Measurements from ENCODE around the gene NCAPH2.
A peak's percentile ranks its signal among the peaks of the same experiment; 100 is the strongest.

The NCAPH2 gene

DNA sequence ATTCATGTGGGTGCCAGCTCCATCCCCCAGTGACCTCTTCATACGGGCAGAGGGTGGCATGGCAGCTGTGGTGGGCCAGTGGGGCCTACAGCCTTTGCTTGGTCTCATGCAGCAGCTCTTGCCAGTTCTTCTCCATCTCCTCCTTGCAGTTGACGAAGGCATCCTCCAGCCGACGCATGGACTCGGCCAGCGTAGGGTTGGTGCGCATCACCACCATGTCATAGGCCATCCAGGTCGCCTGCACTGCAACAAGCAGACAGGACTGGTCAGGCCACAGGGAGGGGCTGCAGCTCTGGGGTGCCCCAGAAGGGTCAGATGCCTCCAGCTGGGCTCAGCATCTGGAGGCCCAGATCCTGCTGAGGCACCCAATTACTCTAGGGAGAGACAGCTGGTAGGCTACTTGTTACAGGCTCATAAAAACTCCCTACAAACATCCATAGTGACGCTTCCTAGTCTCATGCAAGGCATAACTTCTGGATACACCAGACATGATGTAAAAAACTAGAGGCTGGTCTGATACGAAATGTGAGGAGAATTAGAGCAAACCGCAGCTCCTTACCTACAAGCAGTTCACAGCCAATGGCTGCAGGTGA, 43.2 kb downstream of the NCAPH2 start:
- H3K9me3 Mint-ChIP-seq: no peaks in the 10 kb centered on the region
- no peaks in the 10 kb centered on the region for H3K27me3 Mint-ChIP-seq
- ATAC-seq: no peak
- no peak overlapping the region for H3K4me3 Mint-ChIP-seq
- no peaks in the 10 kb centered on the region for H3K36me3 Mint-ChIP-seq
- H3K27ac Mint-ChIP-seq: no peak overlapping the region
- peaks cover 27% of the 10 kb centered on the region for H3K4me1 Mint-ChIP-seq

DNA sequence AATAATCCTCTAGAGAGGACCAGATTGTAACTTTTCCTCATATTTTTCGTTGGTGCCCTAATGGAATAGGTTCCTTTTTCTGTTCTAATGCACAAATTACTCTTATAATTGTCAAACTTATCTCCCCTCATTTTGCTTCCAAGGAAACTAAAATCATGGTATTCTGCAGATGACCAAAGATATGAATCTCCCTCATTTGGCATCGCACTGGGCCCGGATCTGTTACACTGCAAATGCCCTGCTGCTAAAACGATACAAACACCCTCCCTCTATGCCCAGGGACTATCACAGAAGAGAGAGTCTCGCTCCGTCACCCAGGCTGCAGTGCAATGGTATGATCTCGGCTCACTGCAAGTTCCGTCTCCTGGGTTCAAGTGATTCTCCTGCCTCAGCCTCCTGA, 45.3 kb downstream of the NCAPH2 start:
- H3K4me1 Mint-ChIP-seq: peaks cover 18% of the 10 kb centered on the region
- no peaks in the 10 kb centered on the region for H3K9me3 Mint-ChIP-seq
- H3K27ac Mint-ChIP-seq: no peak overlapping the region
- H3K27me3 Mint-ChIP-seq: no peaks in the 10 kb centered on the region
- no peak overlapping the region for H3K4me3 Mint-ChIP-seq
- no peak for ATAC-seq
- H3K36me3 Mint-ChIP-seq: no peaks in the 10 kb centered on the region

DNA sequence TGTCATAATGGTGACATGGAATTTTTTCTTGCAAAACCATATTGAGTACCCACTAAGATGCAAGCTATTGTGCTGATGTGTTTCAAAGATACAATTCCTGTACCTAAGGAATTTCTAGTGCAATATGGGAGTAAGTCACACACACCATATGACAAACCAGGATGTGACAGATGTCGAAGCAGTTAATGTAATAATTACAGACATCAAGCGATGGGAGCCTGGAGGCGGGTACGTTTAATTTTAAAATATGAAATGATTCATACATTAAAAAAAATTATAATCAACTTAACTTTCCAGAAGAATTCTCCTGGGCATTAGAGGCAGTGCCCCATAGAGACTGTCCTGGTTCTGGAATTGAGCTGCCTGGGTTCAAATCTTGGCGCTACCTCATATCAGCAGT, 48.7 kb downstream of the NCAPH2 start:
- H3K4me1 Mint-ChIP-seq: peaks cover 3% of the 10 kb centered on the region
- no peaks in the 10 kb centered on the region for H3K9me3 Mint-ChIP-seq
- no peak overlapping the region for H3K27ac Mint-ChIP-seq
- no peak for ATAC-seq
- H3K36me3 Mint-ChIP-seq: no peaks in the 10 kb centered on the region
- no peaks in the 10 kb centered on the region for H3K27me3 Mint-ChIP-seq
- no peak overlapping the region for H3K4me3 Mint-ChIP-seq

DNA sequence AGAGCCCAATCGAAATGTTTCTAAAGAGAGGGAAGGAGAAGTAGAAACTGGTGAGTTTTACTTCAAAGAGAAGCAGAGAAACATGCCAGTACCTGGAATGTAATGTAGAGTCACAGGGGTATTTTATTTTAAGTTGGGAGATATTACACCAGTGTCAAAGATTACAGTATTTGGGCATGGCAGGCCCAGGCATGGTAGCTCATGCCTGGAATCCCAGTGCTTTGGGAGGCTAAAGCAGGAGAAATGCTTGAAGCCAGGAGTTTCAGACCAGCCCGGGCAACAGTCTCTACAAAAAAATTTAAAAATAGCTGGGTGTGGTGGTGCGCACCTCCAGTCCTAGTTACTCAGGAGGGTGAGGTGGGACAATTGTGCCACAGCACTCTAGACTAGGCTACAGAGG, 52.0 kb downstream of the NCAPH2 start:
- ATAC-seq: no peak
- H3K4me1 Mint-ChIP-seq: peaks cover 17% of the 10 kb centered on the region
- no peak overlapping the region for H3K27ac Mint-ChIP-seq
- H3K9me3 Mint-ChIP-seq: no peaks in the 10 kb centered on the region
- no peaks in the 10 kb centered on the region for H3K36me3 Mint-ChIP-seq
- no peak overlapping the region for H3K4me3 Mint-ChIP-seq
- H3K27me3 Mint-ChIP-seq: no peaks in the 10 kb centered on the region

DNA sequence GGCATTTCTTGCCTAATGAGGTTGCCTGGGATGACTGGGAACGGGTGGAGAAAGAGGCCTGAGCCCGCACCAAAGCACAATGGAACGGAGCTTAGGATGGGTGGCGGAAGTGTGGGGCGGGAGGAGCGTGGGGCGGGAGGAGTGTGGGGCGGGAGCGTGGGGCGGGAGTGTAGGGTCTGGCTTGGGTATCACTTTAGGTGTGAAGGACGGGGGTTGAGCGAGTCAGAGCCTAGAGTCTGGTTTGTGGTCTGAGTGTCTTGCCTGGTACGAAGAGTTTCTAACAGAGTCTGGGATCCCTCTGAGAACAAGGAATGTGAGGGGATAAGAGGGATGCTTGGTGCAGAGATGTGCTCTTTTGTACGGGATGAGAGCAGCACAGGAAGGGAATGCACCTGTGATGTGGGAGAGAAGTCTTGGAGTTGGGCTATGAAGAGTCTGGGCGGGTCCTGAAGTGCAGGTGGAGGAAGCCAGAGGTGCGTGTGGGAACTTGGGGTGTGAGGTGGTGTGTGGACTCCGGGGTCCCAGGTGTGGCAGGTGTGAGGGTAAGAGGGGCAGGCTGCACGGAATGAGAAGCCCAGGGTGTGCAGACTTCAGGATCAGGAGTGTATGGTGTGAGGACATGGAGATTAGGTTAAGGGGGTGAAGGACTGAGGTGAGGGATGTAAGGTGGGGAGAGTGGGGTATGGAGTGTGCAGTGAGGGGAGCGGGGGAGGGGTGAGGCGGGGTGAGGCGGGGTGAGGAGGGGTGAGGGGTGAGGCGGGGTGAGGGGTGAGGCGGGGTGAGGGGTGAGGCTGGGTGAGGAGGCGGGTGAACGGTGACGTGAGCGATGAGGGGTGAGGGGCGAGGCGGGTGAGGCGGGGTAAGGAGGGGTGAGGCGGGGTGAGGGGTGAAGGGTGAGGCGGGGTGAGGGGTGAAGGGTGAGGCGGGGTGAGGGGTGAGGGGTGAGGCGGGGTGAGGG, 53.7 kb downstream of the NCAPH2 start:
- H3K4me1 Mint-ChIP-seq: peaks cover 17% of the 10 kb centered on the region
- H3K27ac Mint-ChIP-seq: peak overlapping the region; percentile 78
- peak; percentile 52 for ATAC-seq
- H3K36me3 Mint-ChIP-seq: no peaks in the 10 kb centered on the region
- H3K27me3 Mint-ChIP-seq: no peaks in the 10 kb centered on the region
- H3K4me3 Mint-ChIP-seq: peak overlapping the region; percentile 76
- H3K9me3 Mint-ChIP-seq: no peaks in the 10 kb centered on the region

DNA sequence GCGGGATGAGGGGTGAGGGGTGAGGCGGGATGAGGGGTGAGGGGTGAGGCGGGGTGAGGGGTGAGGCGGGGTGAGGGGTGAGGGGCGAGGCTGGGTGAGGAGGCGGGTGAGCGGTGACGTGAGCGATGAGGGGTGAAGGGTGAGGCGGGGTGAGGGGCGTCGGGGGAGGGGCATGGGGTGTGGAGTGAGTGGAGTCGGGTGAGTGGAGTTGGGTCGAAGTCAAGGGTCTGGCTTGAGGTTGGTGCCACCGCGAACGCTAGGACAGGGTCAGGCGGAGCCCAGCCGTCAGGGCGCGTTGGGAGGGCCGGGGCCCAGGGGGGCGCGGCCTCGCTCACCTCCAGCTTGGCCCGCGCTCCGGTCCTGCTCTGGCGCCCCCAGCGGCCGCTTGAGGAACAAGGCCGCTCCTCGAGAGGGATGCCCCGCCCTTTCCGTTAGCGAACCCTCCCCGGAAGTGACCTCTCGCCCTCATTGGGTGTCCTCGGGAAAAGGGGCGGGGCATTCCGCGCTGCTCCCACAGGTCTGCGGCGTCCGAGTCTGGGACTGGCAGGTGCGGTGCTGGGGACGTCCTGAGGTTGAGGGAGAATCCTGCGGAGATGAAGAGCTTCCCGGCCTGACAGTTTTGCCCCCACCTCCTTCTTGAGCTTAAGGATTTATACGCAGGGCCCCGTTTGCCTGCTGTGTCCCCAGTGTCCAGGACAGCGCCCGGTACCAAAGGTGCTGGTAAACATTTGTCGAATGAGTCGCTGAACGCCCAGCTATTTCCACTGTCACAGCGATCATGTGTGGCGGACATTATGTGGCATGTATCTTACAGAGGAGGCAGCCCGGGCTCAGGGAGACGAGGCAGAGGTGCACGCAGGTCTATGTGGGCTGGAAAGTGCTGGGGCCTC, 54.7 kb downstream of the NCAPH2 start, which contains the start of gene SYCE3:
Gene SYCE3, minus strand, starts transcription at position 397 of the 890 bp plus-strand sequence. CDS start 6,514 bp downstream, outside the sequence.
- Mint-ChIP-seq H3K27me3 (no peaks in the 10 kb centered on the region), H3K4me3 (peak within 1 kb of the TSS; percentile 83), H3K4me1 (peaks cover 17% of the 10 kb centered on the region), H3K27ac (peak within 1 kb of the TSS; percentile 78), H3K9me3 (no peaks in the 10 kb centered on the region), H3K36me3 (peaks cover 3% of the 10 kb centered on the region)
- peak; percentile 94 for ATAC-seq

DNA sequence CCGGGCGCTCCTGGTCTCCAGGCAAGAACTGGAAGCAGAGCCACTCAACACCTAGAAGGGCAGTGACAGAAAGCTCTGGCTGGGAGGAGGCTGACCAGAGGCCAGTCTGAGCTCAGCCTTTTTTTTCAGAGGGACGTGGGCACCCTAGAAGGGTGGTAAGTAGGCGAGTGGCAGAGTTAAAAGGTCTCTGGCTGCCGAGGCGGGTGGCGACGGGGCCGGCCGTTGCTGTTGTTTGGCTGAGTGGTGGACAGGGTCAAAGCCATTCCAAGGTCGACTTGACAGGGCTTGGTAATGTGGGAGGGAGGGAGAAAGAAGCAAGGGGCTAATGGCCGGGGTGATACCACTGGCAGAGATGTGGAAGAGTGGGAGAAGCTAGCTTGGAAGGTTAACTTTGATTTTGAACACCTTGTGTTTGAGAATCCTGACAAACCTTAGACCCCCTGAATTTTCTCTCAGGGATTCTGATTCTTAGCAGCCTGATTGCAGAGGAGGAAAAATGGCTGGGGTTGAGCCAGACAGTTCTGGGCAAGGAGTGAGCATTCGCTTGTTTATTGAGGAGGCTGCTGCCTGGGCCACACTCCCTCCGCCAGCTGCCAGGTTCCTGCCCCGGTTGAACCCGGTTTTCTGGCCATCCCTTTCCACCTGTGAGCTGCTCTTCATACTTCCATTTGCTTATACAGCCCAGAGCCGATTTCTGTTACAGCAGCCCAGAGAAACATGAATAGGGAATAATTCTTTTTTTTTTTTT, 55.6 kb downstream of the NCAPH2 start:
- Mint-ChIP-seq H3K36me3 (peaks cover 7% of the 10 kb centered on the region), H3K4me1 (peaks cover 17% of the 10 kb centered on the region), H3K27me3 (no peaks in the 10 kb centered on the region), H3K9me3 (no peaks in the 10 kb centered on the region), H3K4me3 (peak overlapping the region; percentile 83), H3K27ac (peak overlapping the region; percentile 71)
- ATAC-seq: no peak

DNA sequence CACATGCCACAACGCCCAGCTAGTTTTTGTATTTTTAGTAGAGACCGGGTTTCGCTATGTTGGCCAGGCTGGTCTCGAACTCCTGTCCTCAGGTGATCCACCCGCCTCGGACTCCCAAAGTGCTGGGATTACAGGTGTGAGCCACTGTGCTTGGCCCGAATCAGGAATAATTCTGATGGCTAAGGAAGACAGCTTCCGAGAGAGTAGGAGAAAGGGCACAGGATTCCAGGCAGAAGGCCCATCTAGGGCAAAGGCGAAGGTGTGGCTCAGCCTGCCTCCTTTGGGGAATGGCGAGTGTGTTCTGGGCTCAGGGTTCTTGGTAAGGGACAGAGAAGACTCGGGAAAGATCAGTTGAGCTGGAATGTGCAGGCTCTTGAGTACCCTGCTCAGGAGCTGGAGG, 56.3 kb downstream of the NCAPH2 start:
- no peaks in the 10 kb centered on the region for H3K9me3 Mint-ChIP-seq
- H3K4me1 Mint-ChIP-seq: peaks cover 17% of the 10 kb centered on the region
- H3K27ac Mint-ChIP-seq: no peak overlapping the region
- ATAC-seq: no peak
- peaks cover 14% of the 10 kb centered on the region for H3K36me3 Mint-ChIP-seq
- no peaks in the 10 kb centered on the region for H3K27me3 Mint-ChIP-seq
- H3K4me3 Mint-ChIP-seq: no peak overlapping the region

DNA sequence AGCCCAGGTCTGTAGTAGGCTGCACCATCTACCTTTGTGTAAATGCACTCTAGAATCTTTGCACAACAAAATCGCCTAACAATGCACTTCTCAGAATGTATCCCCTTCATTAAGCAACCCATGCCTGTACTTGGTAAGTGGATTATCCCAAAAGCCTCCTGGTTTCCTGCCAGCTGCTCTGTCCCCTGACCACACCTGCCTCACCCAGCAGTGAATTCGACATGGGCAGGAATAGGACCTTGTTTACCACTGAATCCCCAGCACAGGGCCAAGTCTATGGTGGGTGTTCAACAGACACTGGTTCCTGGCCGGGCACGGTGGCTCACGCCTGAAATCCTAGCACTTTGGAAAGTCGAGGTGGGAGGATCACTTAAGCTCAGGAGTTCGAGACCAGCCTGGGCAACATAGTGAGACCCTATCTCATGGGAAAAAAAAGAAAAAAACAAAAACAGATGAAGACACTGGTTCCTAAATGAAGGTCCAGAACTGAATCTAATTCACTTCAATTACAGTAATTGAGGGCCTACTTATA, 59.8 kb downstream of the NCAPH2 start:
- H3K9me3 Mint-ChIP-seq: no peaks in the 10 kb centered on the region
- H3K27me3 Mint-ChIP-seq: no peaks in the 10 kb centered on the region
- ATAC-seq: no peak
- H3K4me3 Mint-ChIP-seq: no peak overlapping the region
- peaks cover 46% of the 10 kb centered on the region for H3K36me3 Mint-ChIP-seq
- peaks cover 30% of the 10 kb centered on the region for H3K4me1 Mint-ChIP-seq
- H3K27ac Mint-ChIP-seq: no peak overlapping the region

DNA sequence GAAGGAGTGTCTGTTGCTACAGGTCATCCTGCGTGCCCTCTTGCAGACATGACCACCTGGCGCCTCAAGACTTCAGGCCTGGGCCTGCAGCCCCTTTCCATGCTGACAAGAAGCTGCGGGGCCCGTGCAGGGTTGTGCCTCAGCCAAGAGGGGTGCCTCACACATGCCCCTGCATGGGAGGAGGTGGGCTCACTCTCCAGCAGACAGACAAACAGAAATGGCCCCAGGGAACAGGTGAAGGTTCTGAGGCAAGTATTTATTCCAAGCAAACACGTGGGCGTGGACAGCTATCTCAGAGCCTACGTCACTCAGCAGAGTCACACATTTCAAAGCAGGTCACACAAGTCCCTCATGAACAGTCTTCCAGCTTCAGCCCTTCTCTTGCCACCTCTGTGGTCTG, 60.6 kb downstream of the NCAPH2 start:
- no peak for ATAC-seq
- Mint-ChIP-seq H3K4me3 (no peak overlapping the region), H3K27ac (no peak overlapping the region), H3K9me3 (no peaks in the 10 kb centered on the region), H3K27me3 (no peaks in the 10 kb centered on the region), H3K36me3 (peaks cover 50% of the 10 kb centered on the region), H3K4me1 (peaks cover 23% of the 10 kb centered on the region)

DNA sequence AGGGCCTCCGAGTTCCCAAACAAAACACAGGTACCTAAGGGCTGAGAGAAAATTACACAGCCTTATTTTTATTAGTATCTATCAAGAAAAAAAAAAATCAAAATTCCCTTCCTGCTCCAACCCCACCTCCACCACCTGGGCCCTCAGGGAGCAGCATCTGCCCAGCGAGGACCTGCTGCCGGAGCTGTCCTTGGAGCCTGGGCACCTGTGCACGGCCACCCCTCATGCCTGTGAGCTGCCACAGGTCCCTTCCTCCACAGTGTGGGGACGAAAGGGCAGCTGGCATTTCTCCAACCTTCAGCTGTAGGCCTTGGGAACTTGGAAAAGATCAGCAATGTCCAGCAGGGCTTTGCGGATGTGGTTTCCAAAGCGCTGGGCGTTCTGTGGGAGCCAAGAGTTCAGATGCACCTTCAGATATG, 61.0 kb downstream of the NCAPH2 start:
- no peaks in the 10 kb centered on the region for H3K9me3 Mint-ChIP-seq
- ATAC-seq: no peak
- no peaks in the 10 kb centered on the region for H3K27me3 Mint-ChIP-seq
- H3K4me1 Mint-ChIP-seq: peaks cover 22% of the 10 kb centered on the region
- H3K27ac Mint-ChIP-seq: no peak overlapping the region
- no peak overlapping the region for H3K4me3 Mint-ChIP-seq
- H3K36me3 Mint-ChIP-seq: peaks cover 50% of the 10 kb centered on the region

DNA sequence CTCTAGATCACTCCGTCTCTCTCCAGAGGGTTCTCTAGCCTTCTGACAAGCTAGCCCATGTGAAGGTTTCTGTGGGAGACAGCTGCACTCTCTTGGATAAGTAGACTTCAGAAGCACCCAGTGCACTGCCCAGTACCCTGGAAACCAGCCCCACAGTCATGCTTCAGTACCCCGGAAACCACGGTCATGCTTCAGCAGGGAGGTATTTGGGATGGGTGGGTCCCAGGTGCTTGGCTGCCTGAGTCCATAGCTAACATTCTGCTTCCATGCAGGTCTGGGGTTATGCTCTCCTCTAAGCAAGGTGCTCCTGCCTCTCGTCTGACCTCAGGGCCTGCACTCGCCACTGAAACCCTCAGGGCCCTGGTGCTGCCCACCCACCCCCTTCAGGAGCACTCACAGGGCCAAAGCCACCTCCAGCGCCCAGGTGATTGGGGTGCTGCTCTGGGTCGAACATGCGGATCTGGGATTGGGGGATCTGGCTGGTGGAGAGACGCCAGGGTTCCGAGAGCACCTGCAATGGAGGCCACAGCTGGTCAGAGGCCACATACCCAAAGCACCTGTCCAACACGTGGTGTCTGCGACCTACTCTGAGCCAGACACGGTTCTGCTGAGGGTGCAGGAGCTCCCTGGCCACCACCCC, 62.0 kb downstream of the NCAPH2 start:
- Mint-ChIP-seq H3K4me1 (peaks cover 22% of the 10 kb centered on the region), H3K9me3 (no peaks in the 10 kb centered on the region), H3K27me3 (no peaks in the 10 kb centered on the region), H3K27ac (no peak overlapping the region), H3K4me3 (no peak overlapping the region), H3K36me3 (peaks cover 51% of the 10 kb centered on the region)
- ATAC-seq: no peak

DNA sequence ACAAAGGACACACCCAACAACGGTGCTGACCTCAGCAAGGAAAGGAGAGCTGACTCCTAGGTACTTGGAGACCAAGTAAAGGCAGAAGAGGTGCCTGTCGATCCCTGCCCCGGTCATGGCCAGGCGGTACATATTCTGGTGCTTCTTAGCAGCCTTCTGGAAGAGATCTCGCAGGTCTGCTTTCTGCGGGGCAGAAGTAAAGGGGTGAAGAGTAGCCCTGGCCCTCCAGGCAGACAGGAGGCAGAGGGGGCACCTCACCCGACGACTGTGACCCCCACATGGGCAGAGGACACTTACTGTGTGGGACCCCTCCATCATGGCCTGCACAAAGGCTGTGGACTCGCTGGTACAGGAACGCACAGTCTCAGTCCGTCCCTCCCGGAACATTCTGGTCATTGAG, 62.8 kb downstream of the NCAPH2 start:
- H3K4me3 Mint-ChIP-seq: no peak overlapping the region
- ATAC-seq: no peak
- H3K9me3 Mint-ChIP-seq: no peaks in the 10 kb centered on the region
- peaks cover 60% of the 10 kb centered on the region for H3K36me3 Mint-ChIP-seq
- no peak overlapping the region for H3K27ac Mint-ChIP-seq
- H3K27me3 Mint-ChIP-seq: no peaks in the 10 kb centered on the region
- H3K4me1 Mint-ChIP-seq: peaks cover 22% of the 10 kb centered on the region

Data from stimulated activated memory B cell treated with anti-CD40 and anti-IgM and Interleukin-4, amounts not matched to agents 10 μg/mL and 1 μg/mL and 100 μg/mL, for 72 hours (primary cell).